Measurements from ENCODE around the gene PCDHA9.

The PCDHA9 gene

GRCh38 chr5:140883373-140883772, 35.2 kb downstream of the PCDHA9 start:
- DNase-seq (ENCODE audit: low read depth): no peak
- H3K4me3 ChIP-seq (ENCODE audit: low read depth, low read length): no peak overlapping the region
- TF ChIP-seq CTCF (IDR thresholded peaks at IDR 0.05; ENCODE audit: low read depth, low read length, missing control alignments): no peak

- no peak overlapping the region for H3K4me3 ChIP-seq (ENCODE audit: low read depth, low read length)
- DNase-seq (ENCODE audit: low read depth): no peak
- TF ChIP-seq CTCF (IDR thresholded peaks at IDR 0.05; ENCODE audit: low read depth, low read length, missing control alignments): no peak
Observed at GRCh38 chr5:140883927-140884697, 35.9 kb downstream of the PCDHA9 start.

Measured in GM12864 (cell line).